ENCODE results near the gene CLASP1. TPM values are rescaled to one million over a fixed set of nuclear protein-coding genes. Genes with fewer than 3 reads are reported as not detected.
"Not testable (repeated sequence)": the region's sequence is repeated elsewhere in the genome, so short reads cannot be mapped to it uniquely, and the experiment has no call there.

The CLASP1 gene
- total and polyA plus RNA-seq, 12 donors, result 10.1 to 90.6 (median 71.7) TPM

DNA sequence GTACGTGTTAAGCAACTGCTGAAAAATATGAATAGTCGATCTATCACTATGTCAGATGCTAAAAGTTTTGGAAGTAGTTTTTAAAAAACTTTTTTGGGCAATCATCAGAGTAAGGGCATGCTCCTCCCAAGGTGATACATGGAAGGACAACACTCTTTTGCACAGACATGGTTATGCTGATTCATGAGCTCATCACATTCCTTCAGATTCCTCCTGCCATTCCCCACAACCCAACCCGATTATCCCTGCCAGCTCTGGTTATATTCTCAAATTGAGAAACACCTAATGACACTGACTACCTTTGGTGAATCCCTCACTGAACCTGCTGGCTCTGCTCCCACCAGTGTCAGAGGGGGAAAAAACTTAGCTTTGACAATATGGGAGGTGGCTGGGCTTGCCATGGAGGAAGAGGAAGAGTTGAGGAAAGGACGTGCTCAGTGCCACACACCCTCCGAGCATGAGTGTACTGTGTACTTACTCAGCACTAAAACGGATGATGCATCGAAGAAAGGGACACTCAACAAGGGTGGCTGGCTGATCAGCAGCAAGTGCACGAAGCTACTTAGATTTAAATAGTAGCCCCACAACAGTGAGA is 202.5 kb downstream of the CLASP1 start:
- intact Hi-C loops (cut with DNase I), result no loop called here
- Histone ChIP-seq H3K27me3 (no peaks in the 10 kb centered on the region), H3K4me3 (no peak overlapping the region), H3K36me3 (peaks cover 0 to 100% (median 74%) of the 10 kb centered on the region in 9 donors), H3K4me1 (no peaks in the 10 kb centered on the region), H3K9me3 (no peaks in the 10 kb centered on the region), H3K27ac (no peak overlapping the region)
- DNase-seq (no peak), ATAC-seq (no peak)
- TF ChIP-seq, protein P1, sequence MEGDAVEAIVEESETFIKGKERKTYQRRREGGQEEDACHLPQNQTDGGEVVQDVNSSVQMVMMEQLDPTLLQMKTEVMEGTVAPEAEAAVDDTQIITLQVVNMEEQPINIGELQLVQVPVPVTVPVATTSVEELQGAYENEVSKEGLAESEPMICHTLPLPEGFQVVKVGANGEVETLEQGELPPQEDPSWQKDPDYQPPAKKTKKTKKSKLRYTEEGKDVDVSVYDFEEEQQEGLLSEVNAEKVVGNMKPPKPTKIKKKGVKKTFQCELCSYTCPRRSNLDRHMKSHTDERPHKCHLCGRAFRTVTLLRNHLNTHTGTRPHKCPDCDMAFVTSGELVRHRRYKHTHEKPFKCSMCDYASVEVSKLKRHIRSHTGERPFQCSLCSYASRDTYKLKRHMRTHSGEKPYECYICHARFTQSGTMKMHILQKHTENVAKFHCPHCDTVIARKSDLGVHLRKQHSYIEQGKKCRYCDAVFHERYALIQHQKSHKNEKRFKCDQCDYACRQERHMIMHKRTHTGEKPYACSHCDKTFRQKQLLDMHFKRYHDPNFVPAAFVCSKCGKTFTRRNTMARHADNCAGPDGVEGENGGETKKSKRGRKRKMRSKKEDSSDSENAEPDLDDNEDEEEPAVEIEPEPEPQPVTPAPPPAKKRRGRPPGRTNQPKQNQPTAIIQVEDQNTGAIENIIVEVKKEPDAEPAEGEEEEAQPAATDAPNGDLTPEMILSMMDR (IDR thresholded peaks at IDR 0.05), result no peak
- 90 to 92% methylated on average over 8 of the region's 8 CpGs for WGBS, 2 donors

DNA sequence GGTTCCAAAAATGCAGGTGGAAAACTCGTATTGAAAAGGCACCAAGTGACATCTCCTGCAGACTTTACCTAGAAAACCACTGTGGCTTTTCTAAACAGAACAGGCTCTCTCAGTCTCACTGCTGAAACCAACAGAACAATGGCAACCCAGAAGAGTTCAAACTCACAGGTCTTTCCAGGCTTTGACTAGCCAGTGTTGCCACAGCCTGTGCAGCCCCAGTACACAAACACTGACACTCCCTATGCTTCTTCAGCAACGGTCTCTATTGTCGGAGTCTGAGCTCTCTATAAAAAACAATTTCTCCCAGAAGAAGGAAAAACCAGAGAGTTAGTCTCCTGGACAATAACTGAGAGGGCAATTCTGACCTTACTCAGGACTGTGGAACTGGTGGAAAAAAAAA is 206.4 kb downstream of the CLASP1 start:
- Histone ChIP-seq H3K27me3 (no peaks in the 10 kb centered on the region), H3K27ac (no peak overlapping the region), H3K9me3 (no peaks in the 10 kb centered on the region), H3K4me3 (no peak overlapping the region), H3K4me1 (no peaks in the 10 kb centered on the region), H3K36me3 (peaks cover 0 to 91% (median 49%) of the 10 kb centered on the region in 9 donors)
- TF ChIP-seq, protein P1 (IDR thresholded peaks at IDR 0.05), result no peak
- ATAC-seq, result no peak
- intact Hi-C loops (cut with DNase I), result no loop called here
- WGBS, 2 donors, result 94 to 95% methylated on average over 3 of the region's 3 CpGs
- no peak for DNase-seq

DNA sequence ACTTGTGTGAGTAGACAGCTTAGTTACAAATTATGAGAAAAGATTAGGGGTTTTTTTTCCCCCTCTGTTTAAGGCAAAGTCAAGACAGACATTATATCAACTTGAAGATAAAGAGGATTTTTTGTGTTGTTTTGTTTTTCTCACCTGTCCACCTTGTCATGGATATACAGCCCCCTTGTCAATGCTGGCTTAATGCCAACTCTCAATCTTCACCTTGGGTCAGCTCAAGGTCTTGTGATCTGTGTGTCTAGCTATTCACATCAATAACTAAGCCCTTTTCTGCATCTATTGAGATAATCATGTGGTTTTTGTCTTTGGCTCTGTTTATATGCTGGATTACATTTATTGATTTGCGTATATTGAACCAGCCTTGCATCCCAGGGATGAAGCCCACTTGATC is 211.0 kb downstream of the CLASP1 start:
- H3K9me3 ChIP-seq; intact Hi-C loops (cut with DNase I); H3K27me3 ChIP-seq; H3K4me3 ChIP-seq; DNase-seq; ATAC-seq; H3K27ac ChIP-seq; H3K4me1 ChIP-seq: not testable (repeated sequence)
- peaks cover 0 to 82% (median 13%) of the 10 kb centered on the region in 9 donors for H3K36me3 ChIP-seq
- 100% methylated on average over 1 of the region's 1 CpG for WGBS, 2 donors

GRCh38 chr2:121436918-121437317 is 212.3 kb downstream of the CLASP1 start:
- 99% methylated on average over 3 of the region's 3 CpGs for WGBS, 2 donors
- Histone ChIP-seq H3K27me3 (no peaks in the 10 kb centered on the region), H3K4me3 (no peak overlapping the region), H3K27ac (no peak overlapping the region), H3K9me3 (no peaks in the 10 kb centered on the region), H3K4me1 (no peaks in the 10 kb centered on the region), H3K36me3 (peaks cover 0 to 72% (median 12%) of the 10 kb centered on the region in 9 donors)
- DNase-seq (no peak), ATAC-seq (no peak)
- intact Hi-C loops (cut with DNase I), result no loop called here
- TF ChIP-seq, protein P1 (IDR thresholded peaks at IDR 0.05), result no peak

DNA sequence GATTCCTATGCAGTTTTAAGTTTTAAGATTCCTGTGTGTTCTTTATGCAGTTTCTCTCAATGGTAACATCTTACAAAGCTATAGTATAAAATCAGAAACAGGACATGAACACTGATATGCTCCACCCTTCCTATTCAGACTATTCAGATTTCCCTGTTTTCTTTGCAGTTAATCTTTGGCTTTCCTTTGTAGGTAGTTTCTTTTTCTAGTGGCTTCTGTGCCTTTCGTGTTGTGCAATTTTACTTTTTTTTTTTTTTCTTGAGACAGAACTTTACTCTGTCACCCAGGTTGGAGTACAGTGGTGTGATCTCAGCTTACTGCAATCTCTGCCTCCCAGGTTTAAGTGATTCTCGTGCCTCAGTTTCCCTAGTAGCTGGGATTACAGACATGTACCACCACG is 213.5 kb downstream of the CLASP1 start:
- ATAC-seq (no peak), DNase-seq (no peak)
- Histone ChIP-seq H3K27ac (no peak overlapping the region), H3K4me3 (no peak overlapping the region), H3K4me1 (no peaks in the 10 kb centered on the region), H3K36me3 (peaks cover 0 to 64% (median 5%) of the 10 kb centered on the region in 9 donors), H3K27me3 (no peaks in the 10 kb centered on the region), H3K9me3 (no peaks in the 10 kb centered on the region)
- intact Hi-C loops (cut with DNase I), result no loop called here
- TF ChIP-seq, protein P1 (IDR thresholded peaks at IDR 0.05), result no peak
- WGBS, 2 donors, result 93 to 97% methylated on average over 3 of the region's 3 CpGs
